ENCODE measurements around the gene SLC38A4. TPM values are rescaled to one million over a fixed set of nuclear protein-coding genes. Genes with fewer than 3 reads are reported as not detected.

Gene SLC38A4
- total RNA-seq, 1 experiment from 2014 or later = 0.96 TPM

- H3K4me1 Mint-ChIP-seq = peaks cover 18 to 27% of the 10 kb centered on the region in 2 experiments
- WGBS (ENCODE audit: extremely low coverage, insufficient read length, low lambda C conversion rate) = no CpG with 5 or more reads among the region's 28 CpGs
These were observed 5.0 kb upstream of the SLC38A4 start for GRCh38 chr12:46830731-46831334.

More at GRCh38 chr12:46830731-46831334, 5.0 kb upstream of the SLC38A4 start:
- Histone ChIP-seq H3K4me2 (ENCODE audit: insufficient read depth, insufficient read length, low read length) (peak overlapping the region; percentile 61), H2BK15ac (ENCODE audit: low read depth, low read length) (no peak overlapping the region), H4K20me1 (ENCODE audit: control insufficient read depth, insufficient read depth, insufficient read length) (no peaks in the 10 kb centered on the region), H3K27me3 (ENCODE audit: insufficient read depth, low read length) (peaks cover 7% of the 10 kb centered on the region; the same call in 1 of the 2 replicates), H3K4ac (ENCODE audit: low read depth, low read length) (no peak overlapping the region), H3K27ac (ENCODE audit: insufficient read length, low read depth, low read length) (no peak overlapping the region), H2AFZ (ENCODE audit: low read length) (no peak overlapping the region), H2AK5ac (ENCODE audit: insufficient read length, low read length) (no peak overlapping the region), H3K9ac (ENCODE audit: extremely low read depth, insufficient read length, low read length) (no peak overlapping the region), H3K79me2 (ENCODE audit: insufficient read depth, low read length) (no peaks in the 10 kb centered on the region), H3K14ac (ENCODE audit: insufficient read depth, low read length) (no peak overlapping the region), H4K91ac (ENCODE audit: insufficient read length, low read depth, low read length) (no peak overlapping the region), H3K4me1 (ENCODE audit: insufficient read depth, low read length) (no peaks in the 10 kb centered on the region), H3T11ph (ENCODE audit: low read length) (no peak overlapping the region), H3K9me3 (ENCODE audit: control insufficient read depth, low read depth, low read length) (no peaks in the 10 kb centered on the region), H3K23ac (ENCODE audit: insufficient read length, low read depth, low read length) (no peak overlapping the region), H3K56ac (ENCODE audit: insufficient read length, low read depth, low read length) (no peak overlapping the region), H2BK120ac (ENCODE audit: low read depth, low read length, poor library complexity, severe bottlenecking) (no peak overlapping the region), H3K79me1 (ENCODE audit: insufficient read depth, low read depth, low read length, poor library complexity, severe bottlenecking) (no peaks in the 10 kb centered on the region), H4K5ac (ENCODE audit: insufficient read length, low read depth, low read length) (no peak overlapping the region), H2BK20ac (ENCODE audit: low read depth, low read length, poor library complexity, severe bottlenecking) (no peak overlapping the region), H2BK12ac (ENCODE audit: insufficient read length, low read depth, low read length) (no peak overlapping the region), H2BK5ac (ENCODE audit: insufficient read length, low read length) (no peak overlapping the region), H3K23me2 (ENCODE audit: insufficient read length, low read depth, low read length, poor library complexity, severe bottlenecking) (peaks cover 11% of the 10 kb centered on the region), H3K18ac (ENCODE audit: insufficient read length, low read depth, low read length) (no peak overlapping the region), H4K8ac (replicated peaks; ENCODE audit: insufficient read length, low read depth, low read length) (no peak overlapping the region)
- Mint-ChIP-seq H3K27ac (no peak overlapping the region; a peak in 1 of 7 replicates), H3K27me3 (ENCODE audit: low read depth) (peaks cover 84% of the 10 kb centered on the region), H3K4me3 (peak overlapping the region; percentile 66 to 89), H3K36me3 (ENCODE audit: insufficient read depth in 1 of 3, low read depth in 3 of 3) (no peaks in the 10 kb centered on the region; a peak in 1 of 7 replicates), H3K9me3 (no peaks in the 10 kb centered on the region; a peak in 3 of 5 replicates)
- peak; percentile 63 for DNase-seq
- TF ChIP-seq CTCF (conservative IDR thresholded peaks at IDR 0.05) = no peak
